LHCN-M2 (cell line): ENCODE results near the gene CCNYL1. TPM values are rescaled to one million over a fixed set of nuclear protein-coding genes. Genes with fewer than 3 reads are reported as not detected.
"Not testable (repeated sequence)": the region's sequence is repeated elsewhere in the genome, so short reads cannot be mapped to it uniquely, and the experiment has no call there.

ENCODE experiments used
- DNase-seq: peaks from one replicate; pipeline ENCODE4 v3.0.0-alpha.2; 2012; ENCODE audit warnings: low read depth
- polyA plus RNA-seq: library from polyadenylated mRNA; unstranded; fragments of >200 nt; gene quantifications from one replicate; pipeline ENCODE4 v1.2.1, GENCODE V29; 2012; ENCODE audit warnings: missing spikeins
- total RNA-seq: library from RNA; depleted of rRNA; stranded (reverse); fragments of >200 nt; gene quantifications from 2 replicates; pipeline ENCODE4 v1.2.3, GENCODE V29; 2014; rRNA removed

Gene CCNYL1
- 4.4 and 7.2 TPM in 2 replicates for total RNA-seq
- polyA plus RNA-seq, result 11.5 TPM

DNA sequence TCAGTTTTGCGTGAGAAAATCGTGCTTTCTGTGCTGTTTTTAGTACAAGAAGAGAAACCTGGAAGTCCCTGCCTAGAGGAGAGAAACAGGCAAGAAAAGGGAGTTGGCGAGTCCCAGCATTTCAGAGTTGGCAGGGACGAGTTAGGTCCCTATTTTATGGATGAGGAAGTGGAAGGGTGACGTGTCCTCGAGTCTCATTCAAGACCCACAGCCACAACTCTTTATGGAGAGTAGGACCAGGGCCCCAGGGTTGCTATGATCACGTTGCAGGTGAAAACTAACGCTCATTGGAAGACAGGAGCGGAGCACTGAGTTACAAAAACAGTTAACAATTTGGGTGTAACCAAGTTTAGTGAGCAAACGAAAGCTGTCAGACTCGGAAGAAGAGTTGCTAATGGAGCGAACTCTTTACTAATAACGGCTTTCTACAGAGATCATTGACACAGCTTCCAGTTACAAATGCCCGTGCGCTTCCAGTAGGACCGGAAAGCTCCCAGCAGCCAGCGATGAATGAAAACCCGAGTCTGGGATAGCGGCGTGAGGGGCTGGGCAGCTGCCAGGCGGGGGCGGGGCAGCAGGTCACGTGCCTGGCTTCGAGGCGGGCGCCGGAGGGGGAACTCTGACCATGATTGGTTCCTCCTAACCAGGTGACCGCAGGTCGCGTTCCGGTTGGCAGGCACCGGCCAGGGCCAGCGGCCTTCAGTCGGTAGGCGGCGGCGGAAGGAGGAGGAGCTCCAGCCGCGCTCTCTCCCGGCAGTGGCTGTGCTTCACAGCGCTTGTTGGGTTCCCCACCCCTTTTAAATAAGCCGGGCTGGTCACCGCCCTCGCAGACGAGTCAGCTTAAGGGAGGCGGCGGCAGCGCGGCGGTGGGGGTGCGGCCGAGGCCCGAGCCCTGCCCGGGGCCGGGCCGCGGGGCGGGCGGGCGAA, at the start of gene CCNYL1:
Gene CCNYL1, plus strand, starts transcription at position 827 of the 927 bp plus-strand sequence. CDS start 257 bp downstream, outside the sequence.
- peak; percentile 98 for DNase-seq

DNA sequence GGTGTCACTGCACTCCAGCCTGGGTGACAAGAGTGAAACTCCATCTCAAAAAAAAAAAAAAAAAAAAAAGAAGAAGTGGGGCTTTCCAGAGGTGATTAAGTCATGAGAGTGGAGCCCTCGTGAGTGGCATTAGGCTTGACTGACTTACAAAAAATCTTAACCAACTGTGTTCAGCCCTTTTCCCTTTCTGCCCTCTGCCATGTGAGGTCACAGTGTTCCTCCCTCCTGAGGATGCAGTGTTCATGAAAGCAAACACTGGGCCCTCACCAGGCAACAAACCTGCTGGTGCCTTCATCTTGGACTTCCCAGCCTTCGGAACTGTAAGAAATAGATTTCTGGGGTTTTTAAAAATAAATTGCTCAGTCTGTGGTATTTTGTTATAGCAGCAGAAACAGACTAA, 49.2 kb upstream of the CCNYL1 start:
- DNase-seq, result no peak

DNA sequence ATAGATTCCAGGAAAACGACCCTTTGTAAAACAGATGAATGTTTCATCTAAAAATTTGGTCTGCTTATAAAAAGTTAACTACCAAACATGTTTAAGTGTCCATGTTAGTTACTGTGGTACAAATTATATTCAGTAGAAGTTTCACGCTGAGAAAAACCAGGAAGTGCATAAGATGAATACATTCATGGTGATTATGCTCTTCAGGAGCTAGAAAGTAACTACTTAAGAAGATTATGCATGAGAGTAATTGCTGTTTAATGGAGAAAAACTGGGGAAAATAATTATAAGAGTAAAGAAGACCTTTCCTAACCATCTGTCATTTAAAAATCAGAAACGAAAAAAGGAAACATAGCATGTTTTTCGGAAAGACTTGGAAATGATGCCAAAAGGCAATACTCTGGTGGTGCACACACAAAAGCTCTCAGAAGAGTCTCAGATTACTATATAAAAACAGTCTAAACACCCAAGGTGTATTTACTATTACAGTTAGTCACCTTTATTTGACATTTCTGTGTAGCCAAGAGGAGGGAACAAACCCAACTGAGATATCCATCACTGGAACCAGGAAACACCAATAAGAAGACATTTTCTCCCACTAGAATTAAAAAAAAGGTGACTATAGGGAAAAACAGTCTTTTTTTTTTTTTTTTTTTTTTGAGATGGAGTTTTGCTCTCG, 47.4 kb upstream of the CCNYL1 start:
- DNase-seq, result no peak

DNA sequence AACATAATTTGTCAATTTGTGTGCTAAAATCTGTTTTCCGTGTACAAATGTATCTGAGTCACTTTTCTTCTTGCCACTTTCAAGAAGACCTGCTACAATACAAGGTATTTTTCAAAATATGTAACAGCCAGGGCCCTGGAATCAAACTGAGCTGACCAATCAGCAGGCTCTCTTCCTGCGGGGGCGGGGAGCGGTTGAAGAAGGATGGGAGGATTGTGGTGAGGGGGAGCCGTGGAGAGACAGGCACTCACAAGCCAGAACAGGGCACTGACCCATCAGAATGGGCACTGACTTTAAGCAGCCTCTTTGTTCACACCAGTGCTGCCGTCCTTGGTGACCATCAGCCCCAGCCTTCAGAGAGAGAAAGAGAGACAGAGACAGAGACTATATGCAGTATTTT, 40.6 kb upstream of the CCNYL1 start:
- no peak for DNase-seq

DNA sequence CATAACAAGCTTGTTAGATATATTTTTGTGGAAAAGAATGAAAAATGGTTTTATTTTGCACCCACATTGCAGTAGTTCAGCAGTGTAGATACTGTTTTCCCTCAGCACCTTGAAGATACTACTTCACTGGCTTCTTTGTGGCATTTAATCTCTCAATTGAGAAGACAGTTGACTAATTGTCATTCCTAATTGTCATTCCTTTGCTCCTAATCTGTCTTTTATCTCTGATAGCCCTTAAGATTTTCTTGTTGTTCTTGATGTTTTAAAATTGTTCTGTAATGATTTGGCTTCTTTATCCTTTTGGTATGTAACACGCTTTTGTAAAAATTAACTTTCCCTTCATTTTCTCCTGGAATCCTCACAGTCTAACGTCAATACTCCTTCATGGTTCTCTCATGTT, 38.0 kb upstream of the CCNYL1 start:
- no peak for DNase-seq

DNA sequence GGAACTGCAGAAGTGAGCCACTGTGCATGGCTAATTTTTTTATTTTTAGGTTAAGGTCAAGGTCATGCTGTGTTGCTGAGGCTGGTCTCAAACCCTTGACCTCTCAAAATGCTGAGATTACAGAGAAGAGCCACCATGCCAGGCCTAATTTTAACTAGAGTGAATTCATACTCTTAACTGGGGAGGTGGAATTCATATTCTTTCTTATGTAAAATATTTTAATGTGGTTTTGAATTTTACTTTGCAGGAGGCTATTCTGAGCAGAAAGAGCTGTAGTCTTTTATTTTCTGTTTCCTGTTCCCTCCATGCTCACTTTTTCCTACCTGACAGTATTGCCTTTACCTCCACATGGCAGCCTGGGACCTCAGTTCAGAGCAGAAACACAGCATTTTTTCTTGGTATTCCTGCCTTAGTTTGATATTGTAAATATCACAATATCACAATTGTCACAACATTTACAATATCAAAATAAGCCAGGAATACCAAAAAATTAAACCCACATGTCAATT, 37.1 kb upstream of the CCNYL1 start:
- DNase-seq, result no peak

DNA sequence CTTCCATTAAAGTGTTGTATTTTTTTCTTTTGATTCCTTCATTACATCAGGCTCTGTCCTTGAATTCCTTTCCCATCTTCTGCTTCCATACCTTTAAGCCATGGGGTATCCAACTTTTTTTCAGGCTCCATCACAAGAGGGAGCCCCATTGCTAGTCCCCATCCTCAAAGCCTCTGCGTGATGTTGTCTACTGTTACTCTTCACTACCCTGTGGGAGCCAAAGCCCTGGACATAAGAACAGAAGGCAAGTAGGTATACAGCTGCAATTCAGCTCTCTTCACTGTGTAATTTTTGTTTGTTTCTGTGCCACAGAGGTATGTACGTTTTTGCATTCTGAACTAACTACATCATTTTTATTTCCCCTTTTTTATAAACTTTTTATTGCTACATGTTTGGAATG, 36.6 kb upstream of the CCNYL1 start:
- DNase-seq, result no peak

DNA sequence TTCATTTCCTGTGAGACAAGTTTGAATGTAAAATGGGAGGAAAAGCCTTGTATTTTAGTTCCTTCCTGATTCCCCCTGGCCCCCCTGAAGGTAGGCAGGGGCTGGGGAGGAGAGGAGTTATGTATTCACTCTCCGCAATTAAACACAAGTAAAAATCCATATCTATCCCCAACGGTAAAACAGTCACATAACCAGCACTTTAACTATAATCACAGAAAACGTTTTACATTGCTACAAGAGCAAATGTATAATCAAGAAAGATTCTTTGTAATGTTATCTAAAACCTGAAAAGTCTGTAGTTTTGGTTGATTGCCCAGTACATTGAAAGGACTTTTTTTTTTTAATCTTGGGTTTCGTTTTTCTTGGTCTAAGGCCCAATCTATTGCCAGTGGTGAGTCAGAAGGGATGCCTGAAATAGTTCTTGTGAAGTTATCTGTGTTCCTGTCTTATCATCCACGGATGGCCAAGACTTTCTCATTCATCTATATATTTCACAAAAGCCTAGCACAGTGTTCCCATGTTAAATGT, 34.5 kb upstream of the CCNYL1 start:
- DNase-seq, result peak; percentile 75

DNA sequence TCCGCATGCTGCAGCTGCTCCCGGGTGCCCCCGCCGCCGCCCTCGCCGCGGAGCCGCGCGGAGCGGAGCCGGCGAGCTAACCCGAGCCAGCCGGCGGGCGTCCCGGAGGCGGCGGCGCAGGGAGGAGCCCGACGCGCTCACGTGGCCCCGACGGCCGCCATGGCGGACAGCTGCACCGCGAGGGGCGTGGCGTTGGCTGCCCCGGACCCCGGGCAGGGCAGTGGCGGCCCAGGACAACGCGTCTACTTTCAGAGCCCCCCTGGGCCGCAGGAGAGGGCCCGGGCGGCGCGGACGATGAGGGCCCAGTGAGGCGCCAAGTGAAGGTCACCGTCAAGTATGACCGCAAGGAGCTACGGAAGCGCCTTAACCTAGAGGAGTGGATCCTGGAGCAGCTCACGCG, 30.0 kb upstream of the CCNYL1 start:
- DNase-seq, result no peak

DNA sequence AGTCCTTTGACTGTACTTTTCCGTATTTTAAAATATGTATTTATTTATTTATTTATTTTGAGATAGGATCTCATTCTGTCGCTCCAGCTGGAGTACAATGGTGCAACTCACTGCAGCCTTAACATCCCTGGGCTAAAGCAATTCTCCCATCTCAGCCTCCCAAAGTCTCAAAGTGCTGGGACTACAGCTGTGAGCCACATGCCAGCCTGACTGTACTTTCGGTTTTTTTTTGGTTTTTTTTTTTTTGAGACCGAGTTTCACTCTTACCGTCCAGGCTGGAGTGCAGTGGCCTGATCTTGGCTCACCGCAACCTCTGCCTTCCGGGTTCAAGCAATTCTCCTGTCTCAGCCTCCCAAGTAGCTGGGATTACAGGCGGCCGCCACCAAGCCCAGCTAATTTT, 28.9 kb upstream of the CCNYL1 start:
- no peak for DNase-seq

DNA sequence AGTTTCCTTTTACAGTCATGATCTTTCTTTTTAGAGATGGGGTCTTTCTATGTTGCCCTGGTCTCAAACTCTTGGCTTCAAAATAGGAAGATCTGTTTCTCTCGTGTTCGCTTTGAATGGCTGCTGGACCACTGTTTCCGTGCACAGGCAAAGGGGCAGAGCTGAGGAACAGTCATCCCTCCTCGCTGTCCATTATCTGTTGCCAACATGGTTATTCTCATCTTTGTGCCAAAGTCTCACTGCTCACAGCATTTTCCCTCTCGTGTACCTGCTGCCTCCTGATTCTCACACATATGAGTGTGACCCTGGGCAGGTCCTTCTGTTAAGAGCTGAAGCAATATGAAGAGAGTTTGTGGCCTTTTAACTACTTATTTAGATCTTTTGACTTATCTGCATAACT, 28.0 kb upstream of the CCNYL1 start:
- peak; percentile 52 for DNase-seq

DNA sequence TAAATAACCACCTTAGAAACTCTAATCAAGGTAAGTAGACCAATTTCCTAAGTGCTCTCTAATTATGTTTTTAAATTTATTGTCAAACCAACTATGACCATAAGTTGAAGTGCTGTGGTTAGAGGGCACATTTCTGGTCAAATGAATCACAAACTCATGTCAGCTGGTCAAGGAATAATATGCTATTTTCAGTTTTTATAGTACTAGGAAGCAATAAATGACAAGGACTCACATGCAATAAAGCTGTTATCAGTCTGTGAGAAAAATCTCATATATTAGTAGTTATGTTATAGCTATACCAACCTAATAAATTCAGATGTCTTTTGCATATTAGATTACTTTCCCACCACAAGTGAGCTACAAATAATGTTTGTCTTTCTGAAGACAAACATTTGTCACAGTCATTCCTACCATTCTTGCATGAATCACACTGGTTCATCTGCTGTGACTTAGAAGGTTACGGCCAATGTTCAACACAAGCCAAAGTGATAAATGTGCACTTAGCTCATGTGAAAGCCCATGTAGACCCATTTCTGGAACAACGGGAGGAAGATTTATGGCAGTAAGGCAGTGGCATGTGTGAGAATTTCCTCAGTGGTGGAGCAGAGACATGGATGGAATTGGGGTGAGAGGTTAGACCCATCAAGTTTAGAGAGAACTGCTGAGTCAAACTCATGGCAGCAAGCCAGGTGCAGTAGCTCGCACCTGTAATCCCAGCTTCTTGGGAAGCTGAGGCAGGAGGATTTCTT, 27.4 kb upstream of the CCNYL1 start:
- DNase-seq, result peak; percentile 85

DNA sequence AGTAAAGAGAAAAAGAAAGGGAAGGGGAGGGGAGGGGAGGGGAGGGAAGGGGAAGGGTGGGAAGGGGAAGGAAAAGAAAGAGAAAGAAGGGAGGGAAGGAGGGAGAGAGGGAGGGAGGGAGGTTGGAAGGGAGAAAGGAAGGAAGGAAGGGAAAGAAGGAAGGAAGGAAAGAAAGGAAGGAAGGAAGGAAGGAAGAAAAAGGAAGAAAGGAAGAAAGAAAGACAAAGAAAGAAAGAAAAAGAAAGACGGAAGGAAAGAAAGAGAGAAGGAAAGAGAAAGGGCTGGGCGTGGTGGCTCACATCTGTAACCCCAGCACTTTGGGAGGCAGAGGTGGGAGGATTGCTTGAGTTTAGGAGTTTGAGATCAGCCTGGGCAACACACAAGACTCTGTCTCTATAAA, 24.6 kb upstream of the CCNYL1 start:
- no peak for DNase-seq

DNA sequence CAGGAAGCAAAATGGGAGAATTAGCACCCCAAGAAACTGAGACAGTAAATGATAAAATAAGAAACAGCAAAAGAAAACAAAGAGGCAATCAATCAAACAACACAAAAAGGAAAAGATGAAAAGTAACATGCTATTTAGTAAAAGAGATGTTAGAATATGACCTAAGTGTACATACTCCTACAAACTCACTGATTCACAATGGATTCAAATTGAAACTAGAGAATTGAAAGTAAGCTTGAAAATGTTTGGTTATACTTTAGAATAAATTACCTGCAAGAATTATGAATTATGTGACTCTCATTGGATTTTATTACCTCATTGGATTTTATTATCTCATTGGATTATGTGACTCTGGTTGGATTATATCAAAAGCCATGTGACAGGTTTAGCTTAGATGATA, 22.8 kb upstream of the CCNYL1 start:
- DNase-seq, result no peak

DNA sequence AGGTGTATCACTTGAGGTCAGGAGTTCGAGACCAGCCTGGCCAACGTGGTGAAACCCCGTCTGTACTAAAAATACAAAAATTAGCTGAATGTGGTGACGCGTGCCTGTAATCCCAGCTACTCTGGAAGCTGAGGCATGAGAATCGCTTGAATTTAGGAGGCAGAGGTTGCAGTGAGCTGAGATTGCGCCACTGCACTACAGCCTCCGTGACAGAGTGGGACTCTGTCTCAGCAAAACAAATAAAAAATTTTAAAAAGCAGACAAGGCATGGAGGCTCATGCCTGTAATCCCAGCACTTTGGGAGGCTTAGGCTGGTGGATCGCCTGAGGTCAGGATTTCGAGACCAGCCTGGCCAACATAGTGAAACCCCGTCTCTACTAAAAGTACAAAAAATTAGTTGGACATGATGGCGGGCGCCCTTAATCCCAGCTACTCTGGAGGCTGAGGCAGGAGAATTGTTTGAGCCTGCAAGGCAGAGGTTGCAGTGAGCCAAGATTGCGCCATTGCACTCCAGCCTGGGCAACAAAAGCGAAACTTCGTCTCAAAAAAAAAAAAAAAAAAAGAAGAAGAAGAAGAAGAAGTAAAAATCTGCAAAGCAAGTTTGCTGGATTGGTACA, 20.5 kb upstream of the CCNYL1 start:
- DNase-seq, result not testable (repeated sequence)

DNA sequence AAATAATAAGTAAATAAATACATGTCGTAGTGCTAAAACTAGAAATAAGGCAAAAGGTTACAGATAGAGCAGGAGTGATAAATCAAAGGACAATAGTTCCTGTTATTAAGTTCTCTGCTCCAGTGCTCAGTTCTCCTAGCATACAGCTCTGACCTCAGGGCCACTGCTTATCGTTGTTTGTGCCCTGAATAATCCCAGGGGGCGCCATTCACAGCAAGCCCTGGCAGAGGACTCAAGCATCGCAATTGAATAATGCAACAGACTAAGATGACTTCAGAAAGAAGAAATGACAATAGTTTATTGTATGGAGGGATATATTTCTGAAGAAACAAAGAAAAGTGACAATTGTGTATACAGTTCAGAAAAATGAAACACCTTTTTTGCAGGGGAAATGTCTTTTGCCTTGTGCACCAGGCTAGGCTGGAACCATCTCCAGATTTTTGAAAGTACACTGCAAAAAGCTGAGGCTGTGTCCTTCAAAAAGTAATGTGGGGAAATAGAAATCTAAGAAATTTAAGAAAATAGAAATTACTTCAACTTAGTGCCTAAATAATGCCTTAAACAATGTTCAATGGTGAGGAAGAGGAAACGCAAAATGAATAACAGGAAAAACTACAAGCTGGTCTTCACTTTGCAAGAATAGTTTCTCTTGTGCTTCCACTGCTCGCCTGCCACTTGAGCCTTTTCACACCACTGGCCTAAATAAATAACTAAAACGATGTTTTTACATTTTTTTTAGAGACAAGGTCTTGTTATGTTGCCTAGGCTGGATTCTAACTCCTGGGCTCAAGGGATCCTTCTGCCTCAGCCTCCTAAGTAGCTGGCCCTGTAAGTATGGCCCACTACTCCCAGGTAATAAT, 19.0 kb upstream of the CCNYL1 start:
- DNase-seq, result peak; percentile 19

DNA sequence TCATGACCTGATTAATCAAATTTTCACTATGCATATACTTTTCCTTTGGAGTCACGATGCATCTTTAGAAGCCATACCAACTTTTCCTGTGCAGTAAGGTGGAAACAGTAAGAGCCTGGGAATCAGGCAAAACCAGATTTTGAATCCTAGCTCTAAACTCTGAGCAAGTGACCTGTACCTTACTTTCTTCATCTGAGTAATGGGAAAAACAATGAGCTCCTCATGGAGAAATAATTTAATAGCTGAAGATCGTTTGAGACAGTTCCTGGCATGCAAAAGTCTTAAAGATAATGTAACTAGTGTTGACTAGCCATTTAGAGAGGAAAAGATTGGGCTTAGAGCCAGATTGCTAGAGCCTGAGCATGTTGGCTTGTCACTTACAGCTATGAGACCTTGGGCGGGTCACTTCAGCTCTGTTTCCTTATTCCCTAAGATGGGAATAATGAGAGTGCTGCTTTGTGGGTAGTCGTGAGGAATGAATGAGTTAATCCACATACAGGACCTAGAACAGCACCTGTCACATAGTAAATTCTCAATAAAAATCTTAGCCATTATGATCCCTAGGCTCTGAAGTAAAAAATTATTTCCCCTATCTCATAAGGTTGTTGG, 17.7 kb upstream of the CCNYL1 start:
- no peak for DNase-seq

DNA sequence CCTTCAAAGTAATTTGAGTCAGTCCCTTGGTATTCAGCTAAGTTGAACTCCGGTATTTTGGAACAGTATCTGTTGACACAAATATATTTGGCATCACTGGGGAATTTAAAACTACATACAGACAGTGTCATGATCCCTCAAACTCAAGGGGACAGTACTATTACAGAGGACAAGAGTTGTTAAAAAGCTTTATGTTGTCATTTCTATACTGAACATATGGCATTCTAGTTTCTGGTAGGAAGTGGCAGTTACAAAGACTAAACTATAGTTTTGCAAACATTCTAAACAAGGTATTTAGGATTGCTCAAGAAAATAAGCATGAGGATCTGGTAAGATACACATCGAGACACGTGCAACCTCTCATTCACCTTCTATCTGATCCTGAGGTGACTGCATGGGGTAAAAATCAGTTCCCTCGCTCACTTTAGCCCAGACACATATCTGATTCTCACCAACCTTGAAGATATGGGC, 16.6 kb upstream of the CCNYL1 start:
- peak; percentile 11 for DNase-seq

DNA sequence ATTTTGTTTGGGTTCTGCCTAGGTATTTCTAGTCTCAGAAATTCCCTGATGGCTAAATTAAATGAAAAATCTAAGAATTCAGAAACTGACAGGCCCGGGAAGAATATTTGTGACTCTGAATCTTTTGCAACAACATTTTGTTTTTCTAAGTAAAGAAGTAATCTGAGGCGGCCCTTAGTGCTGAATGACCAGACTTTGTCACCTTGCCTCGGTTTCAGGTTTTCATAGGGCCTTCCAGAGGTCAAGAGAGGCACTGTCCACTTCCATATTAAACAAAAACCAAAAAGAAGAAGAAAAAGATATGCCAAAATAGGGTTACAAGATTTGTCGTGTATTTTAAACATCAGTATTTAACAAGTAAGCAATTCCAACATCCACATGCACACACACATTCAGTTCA, 16.1 kb upstream of the CCNYL1 start:
- no peak for DNase-seq

DNA sequence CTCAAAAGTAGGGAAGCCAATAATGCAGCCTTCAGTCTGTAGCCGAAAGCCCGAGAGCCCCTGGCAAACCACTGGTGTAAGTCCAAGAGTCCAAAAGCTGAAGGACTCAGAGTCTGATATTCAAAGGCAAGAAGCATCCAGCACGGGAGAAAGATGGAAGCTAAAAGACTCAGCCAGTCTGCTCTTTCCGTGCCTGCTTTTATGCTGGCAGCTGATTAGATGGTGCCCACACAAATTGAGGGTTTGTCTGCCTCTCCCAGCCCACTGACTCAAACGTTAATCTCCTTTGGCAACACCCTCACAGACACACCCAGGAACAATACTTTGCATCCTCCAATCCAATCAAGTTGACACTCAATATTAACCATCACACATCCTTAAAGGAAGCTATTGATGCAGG, 14.5 kb upstream of the CCNYL1 start:
- DNase-seq, result not testable (repeated sequence)
